HG03521 (cell line): ENCODE data around the gene SPIN1.

Source experiments
- ATAC-seq: cut with Tn5 transposase; IDR thresholded peaks from one replicate; pipeline ENCODE4 v1.9.1; 2021; ENCODE audit warnings: mild to moderate bottlenecking, moderate library complexity; ENCODE audit not compliant: unreplicated experiment

The SPIN1 gene

GRCh38 chr9:88433583-88434255, 45.5 kb downstream of the SPIN1 start:
- no peak for ATAC-seq

- ATAC-seq = no peak
These were observed 47.1 kb downstream of the SPIN1 start for GRCh38 chr9:88435336-88435735.

- ATAC-seq = no peak
These were observed 48.1 kb downstream of the SPIN1 start for GRCh38 chr9:88436379-88436778.

GRCh38 chr9:88437210-88438146, 49.2 kb downstream of the SPIN1 start:
- ATAC-seq = no peak

- no peak for ATAC-seq
These were observed 50.6 kb downstream of the SPIN1 start for GRCh38 chr9:88438811-88439210.

- ATAC-seq = no peak
These were observed 53.2 kb downstream of the SPIN1 start for GRCh38 chr9:88441301-88442007.

GRCh38 chr9:88443480-88444113, 55.4 kb downstream of the SPIN1 start:
- no peak for ATAC-seq

GRCh38 chr9:88446728-88447127, 58.5 kb downstream of the SPIN1 start:
- ATAC-seq = no peak

- no peak for ATAC-seq
These were observed 59.2 kb downstream of the SPIN1 start for GRCh38 chr9:88447431-88447830.

GRCh38 chr9:88451160-88451559, 62.9 kb downstream of the SPIN1 start:
- ATAC-seq = no peak

GRCh38 chr9:88458716-88459465, 70.6 kb downstream of the SPIN1 start:
- ATAC-seq = no peak

GRCh38 chr9:88460587-88461332, 72.5 kb downstream of the SPIN1 start:
- ATAC-seq = no peak

GRCh38 chr9:88462191-88462590, 73.9 kb downstream of the SPIN1 start:
- ATAC-seq = no peak

GRCh38 chr9:88464851-88465250, 76.6 kb downstream of the SPIN1 start:
- ATAC-seq = no peak

- no peak for ATAC-seq
These were observed 80.0 kb downstream of the SPIN1 start for GRCh38 chr9:88468226-88468625.

- no peak for ATAC-seq
These were observed 88.4 kb downstream of the SPIN1 start for GRCh38 chr9:88476491-88477271.

GRCh38 chr9:88477300-88477751, 89.1 kb downstream of the SPIN1 start:
- ATAC-seq = no peak

GRCh38 chr9:88478246-88478645, 90.0 kb downstream of the SPIN1 start:
- ATAC-seq = no peak

- no peak for ATAC-seq
These were observed 93.7 kb downstream of the SPIN1 start for GRCh38 chr9:88481933-88482332.
